ENCODE data around the gene CHFR.
"Not testable (repeated sequence)": the region's sequence is repeated elsewhere in the genome, so short reads cannot be mapped to it uniquely, and the experiment has no call there.

The CHFR gene

DNA sequence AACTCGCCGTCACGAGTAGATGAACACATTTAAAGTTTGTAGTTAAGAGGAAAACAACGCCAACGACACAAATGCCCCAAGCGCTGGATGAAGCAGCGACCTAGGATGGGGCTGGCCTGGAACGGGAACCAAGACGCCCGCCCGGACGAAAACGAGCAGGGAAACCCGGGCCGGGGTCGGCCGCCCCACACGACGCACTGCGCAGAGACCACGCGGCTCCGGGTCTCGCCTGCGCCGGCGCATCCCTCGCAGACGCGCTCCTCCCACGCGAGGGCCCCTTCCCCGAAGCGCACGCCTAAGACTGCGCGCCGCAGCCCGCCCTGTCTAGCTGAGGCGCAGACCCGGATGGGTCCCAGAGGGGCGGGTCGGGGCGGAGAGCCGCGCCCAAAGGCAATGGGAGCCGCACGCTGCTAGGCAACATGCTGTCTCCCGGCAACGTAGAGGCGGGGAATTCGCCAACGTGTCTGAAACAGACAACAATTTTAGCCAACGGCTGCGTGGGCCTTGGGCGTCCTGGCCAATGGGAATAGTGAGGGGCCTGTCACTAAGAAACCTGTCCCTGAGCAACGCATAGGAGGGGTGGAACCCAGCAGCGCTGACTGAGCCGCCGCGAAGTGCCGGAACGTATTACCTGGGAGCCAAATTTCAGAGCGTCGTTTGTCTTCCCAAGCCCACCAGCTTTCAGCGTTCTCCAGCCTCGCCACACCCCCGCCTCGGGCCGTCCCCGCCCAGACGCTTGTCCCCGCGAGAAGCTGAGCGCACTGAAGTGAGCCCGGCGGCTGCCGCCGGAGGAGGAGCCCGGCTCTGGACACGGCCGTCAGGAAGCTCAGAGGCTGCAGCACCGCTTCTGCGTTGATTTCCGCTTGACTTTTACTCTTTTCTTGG is 21.0 kb upstream of the CHFR start:
- H3K27me3 ChIP-seq (ENCODE audit: low read depth, low read length): no peaks in the 10 kb centered on the region
- H3K27ac ChIP-seq (ENCODE audit: low read length): no peak overlapping the region
- H3K4me3 ChIP-seq (ENCODE audit: low read depth in 1 of 2, low read length in 2 of 2): peak overlapping the region; percentile 66 to 80
- H3K4me1 ChIP-seq (ENCODE audit: control insufficient read depth in 1 of 2, insufficient read depth in 2 of 2, low read length in 2 of 2): no peaks in the 10 kb centered on the region
- no peaks in the 10 kb centered on the region for H3K36me3 ChIP-seq (ENCODE audit: control insufficient read depth in 1 of 2, insufficient read depth in 2 of 2, low read length in 2 of 2)
- H3K9me3 ChIP-seq (ENCODE audit: control insufficient read depth in 1 of 2, low read length in 2 of 2): peaks cover 0 to 3% of the 10 kb centered on the region in 2 donors

DNA sequence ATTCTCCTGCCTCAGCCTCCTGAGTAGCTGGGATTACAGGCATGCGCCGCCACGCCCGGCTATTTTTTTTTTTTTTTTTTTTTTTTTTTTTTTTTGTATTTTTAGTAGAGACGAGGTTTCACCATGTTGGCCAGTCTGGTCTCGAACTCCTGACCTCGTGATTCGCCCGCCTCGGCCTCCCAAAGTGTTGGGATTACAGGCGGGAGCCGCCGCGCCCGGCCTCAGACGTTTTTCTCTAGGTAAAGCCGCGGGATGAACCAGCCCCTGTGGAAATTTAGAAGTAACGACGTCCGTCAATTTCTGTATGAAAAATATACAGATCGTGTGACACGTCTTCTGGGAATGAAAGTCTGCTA is 20.4 kb upstream of the CHFR start:
- not testable (repeated sequence) for H3K4me1 ChIP-seq (ENCODE audit: control insufficient read depth in 1 of 2, insufficient read depth in 2 of 2, low read length in 2 of 2); H3K36me3 ChIP-seq (ENCODE audit: control insufficient read depth in 1 of 2, insufficient read depth in 2 of 2, low read length in 2 of 2); H3K27me3 ChIP-seq (ENCODE audit: low read depth, low read length); H3K9me3 ChIP-seq (ENCODE audit: control insufficient read depth in 1 of 2, low read length in 2 of 2); H3K27ac ChIP-seq (ENCODE audit: low read length)
- peak overlapping the region in 1 of 2 donors; percentile 80 for H3K4me3 ChIP-seq (ENCODE audit: low read depth in 1 of 2, low read length in 2 of 2)

DNA sequence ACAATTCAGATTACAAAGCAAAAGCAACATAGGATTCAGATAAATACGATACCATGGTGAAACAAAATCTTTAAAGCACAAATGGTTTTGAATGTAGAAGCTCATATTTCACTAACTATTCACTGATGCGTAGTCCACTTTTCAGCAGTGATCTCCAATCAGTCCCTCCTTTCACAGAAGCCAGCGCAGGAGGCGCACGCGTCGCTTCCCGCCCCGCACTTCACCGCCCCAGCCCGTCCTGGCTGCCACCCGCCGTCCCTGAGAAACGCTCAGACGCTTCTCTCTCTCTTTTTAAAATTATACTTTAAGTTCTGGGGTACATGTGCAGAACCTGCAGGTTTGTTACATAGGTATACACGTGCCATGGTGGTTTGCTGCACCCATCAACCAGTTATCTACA is 19.8 kb upstream of the CHFR start:
- H3K27me3 ChIP-seq (ENCODE audit: low read depth, low read length): no peaks in the 10 kb centered on the region
- peaks cover 0 to 2% of the 10 kb centered on the region in 2 donors for H3K9me3 ChIP-seq (ENCODE audit: control insufficient read depth in 1 of 2, low read length in 2 of 2)
- H3K4me3 ChIP-seq (ENCODE audit: low read depth in 1 of 2, low read length in 2 of 2): no peak overlapping the region
- H3K4me1 ChIP-seq (ENCODE audit: control insufficient read depth in 1 of 2, insufficient read depth in 2 of 2, low read length in 2 of 2): no peaks in the 10 kb centered on the region
- no peaks in the 10 kb centered on the region for H3K36me3 ChIP-seq (ENCODE audit: control insufficient read depth in 1 of 2, insufficient read depth in 2 of 2, low read length in 2 of 2)
- H3K27ac ChIP-seq (ENCODE audit: low read length): no peak overlapping the region

DNA sequence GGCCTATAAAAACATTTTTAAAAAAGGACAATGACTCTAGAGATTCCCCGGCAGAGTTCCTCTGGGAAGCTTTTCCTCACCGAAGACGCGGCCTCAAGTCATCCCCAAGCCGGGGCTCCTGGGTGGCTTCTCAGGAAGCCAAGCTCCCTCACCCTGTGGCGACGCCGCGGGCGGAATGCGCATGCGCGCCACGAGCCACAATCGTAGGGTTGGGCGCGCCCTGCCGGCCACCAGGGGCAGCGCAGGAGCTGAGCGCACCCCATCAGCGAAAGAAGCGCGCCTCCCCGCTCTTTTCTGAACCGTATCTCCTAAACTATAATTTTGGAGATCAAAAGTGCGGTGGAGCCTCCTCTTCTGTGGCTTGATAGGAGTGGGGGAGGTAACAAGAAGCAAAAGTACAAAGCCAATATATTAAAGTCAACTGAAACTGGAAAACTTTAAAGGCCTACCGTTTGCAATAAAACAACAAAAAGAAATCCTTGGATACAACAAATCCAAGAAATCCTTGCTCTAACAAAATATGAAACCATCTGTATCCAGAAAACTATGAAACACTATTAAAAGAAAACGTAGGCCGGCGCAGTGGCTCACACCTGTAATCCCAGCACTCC is 17.4 kb upstream of the CHFR start:
- Histone ChIP-seq H3K9me3 (ENCODE audit: control insufficient read depth in 1 of 2, low read length in 2 of 2) (peaks cover 0 to 2% of the 10 kb centered on the region in 2 donors), H3K4me1 (ENCODE audit: control insufficient read depth in 1 of 2, insufficient read depth in 2 of 2, low read length in 2 of 2) (no peaks in the 10 kb centered on the region), H3K27me3 (ENCODE audit: low read depth, low read length) (no peaks in the 10 kb centered on the region), H3K36me3 (ENCODE audit: control insufficient read depth in 1 of 2, insufficient read depth in 2 of 2, low read length in 2 of 2) (no peaks in the 10 kb centered on the region), H3K4me3 (ENCODE audit: low read depth in 1 of 2, low read length in 2 of 2) (peak overlapping the region in 1 of 2 donors; percentile 42), H3K27ac (ENCODE audit: low read length) (no peak overlapping the region)

DNA sequence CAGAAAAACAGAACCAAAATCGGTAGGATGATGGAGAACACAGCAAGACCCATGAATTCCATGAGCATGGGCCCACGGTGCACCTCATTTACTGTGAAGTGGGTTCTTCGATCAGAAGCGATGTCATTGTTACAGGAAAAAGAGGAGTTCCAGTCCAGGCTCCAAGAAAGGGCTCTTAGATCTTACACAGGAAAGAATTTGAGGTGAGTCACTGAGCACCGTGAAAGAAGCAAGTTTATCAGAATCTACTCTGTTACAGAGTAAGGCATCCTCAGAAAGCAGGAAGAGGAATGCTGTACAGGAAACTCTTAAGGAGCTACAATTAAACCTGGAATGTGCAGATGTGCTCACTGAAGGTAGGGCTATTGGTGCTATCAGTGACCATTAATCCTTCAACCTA is 11.6 kb upstream of the CHFR start:
- Histone ChIP-seq H3K36me3 (ENCODE audit: control insufficient read depth in 1 of 2, insufficient read depth in 2 of 2, low read length in 2 of 2) (no peaks in the 10 kb centered on the region), H3K4me1 (ENCODE audit: control insufficient read depth in 1 of 2, insufficient read depth in 2 of 2, low read length in 2 of 2) (no peaks in the 10 kb centered on the region), H3K9me3 (ENCODE audit: control insufficient read depth in 1 of 2, low read length in 2 of 2) (no peaks in the 10 kb centered on the region), H3K4me3 (ENCODE audit: low read depth in 1 of 2, low read length in 2 of 2) (no peak overlapping the region), H3K27me3 (ENCODE audit: low read depth, low read length) (no peaks in the 10 kb centered on the region), H3K27ac (ENCODE audit: low read length) (no peak overlapping the region)

DNA sequence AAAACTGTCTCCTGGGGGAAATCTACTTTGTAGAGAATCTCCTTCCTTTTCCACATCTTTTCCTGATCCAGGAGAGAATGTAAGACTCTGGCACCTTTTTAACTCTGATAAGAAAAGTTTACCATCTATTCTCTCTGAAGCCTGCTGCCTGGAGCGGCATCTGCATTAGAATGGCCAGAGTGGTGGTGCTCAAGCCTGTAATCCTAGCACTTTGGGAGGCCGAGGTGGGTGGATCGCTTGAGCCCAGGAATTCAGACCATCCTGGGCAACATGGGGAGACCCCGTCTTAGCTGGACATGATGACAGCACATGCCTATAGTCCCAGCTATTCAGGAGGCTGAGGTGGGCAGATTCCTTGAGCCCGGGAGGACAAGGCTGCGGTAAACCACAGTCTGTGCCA is 1.4 kb upstream of the CHFR start:
- no peaks in the 10 kb centered on the region for H3K27me3 ChIP-seq (ENCODE audit: low read depth, low read length)
- H3K27ac ChIP-seq (ENCODE audit: low read length): no peak overlapping the region
- peak overlapping the region in 1 of 2 donors; percentile 91 for H3K4me3 ChIP-seq (ENCODE audit: low read depth in 1 of 2, low read length in 2 of 2)
- no peaks in the 10 kb centered on the region for H3K9me3 ChIP-seq (ENCODE audit: control insufficient read depth in 1 of 2, low read length in 2 of 2)
- peaks cover 0 to 6% of the 10 kb centered on the region in 2 donors for H3K4me1 ChIP-seq (ENCODE audit: control insufficient read depth in 1 of 2, insufficient read depth in 2 of 2, low read length in 2 of 2)
- H3K36me3 ChIP-seq (ENCODE audit: control insufficient read depth in 1 of 2, insufficient read depth in 2 of 2, low read length in 2 of 2): no peaks in the 10 kb centered on the region

DNA sequence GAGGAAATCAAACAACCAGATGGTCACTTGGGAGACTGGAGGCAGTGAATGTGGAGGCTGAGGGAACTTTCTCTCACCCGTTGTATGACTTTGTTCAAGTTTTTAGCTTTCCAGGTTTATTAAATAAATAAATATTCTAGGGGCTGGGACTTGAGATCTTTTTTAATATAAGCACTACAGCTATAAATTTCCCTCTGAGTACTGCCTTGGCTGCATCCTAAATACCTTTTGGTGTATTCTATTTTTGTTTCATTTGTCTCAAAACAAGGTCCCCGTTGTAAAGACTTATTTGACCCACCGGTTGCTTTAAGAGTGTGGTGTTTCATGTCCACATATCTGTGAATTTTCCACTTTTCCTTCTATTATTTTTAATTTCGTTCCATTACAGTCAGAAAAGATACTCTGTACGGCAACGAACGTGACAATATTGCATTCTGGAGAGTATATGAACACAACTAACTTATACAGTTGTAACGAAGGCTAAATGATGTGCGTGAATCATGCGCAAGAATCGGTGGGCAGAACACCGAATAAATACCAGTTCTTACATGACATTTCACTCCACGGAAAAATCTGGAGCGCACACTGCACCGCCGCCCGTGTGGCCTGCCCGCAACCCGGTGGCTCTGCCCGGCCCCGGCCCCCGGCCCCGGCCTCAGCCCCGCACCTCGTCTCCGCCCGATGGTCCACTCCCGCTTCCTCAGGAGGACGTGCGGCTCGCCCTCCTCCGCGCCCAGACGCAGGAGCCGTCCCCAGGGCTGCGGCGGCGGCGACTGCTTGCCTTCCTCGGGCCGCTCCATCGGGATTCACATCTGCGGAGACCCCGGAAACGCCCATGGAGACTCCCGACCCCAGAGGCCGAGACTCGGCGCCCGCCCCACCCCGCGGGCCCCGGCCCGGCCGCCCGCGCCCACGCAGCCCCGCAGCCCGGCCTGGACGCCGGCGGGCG is 602 bp downstream of the CHFR start:
- Histone ChIP-seq H3K9me3 (ENCODE audit: control insufficient read depth in 1 of 2, low read length in 2 of 2) (no peaks in the 10 kb centered on the region), H3K4me3 (ENCODE audit: low read depth in 1 of 2, low read length in 2 of 2) (peak overlapping the region; percentile 73 to 88), H3K36me3 (ENCODE audit: control insufficient read depth in 1 of 2, insufficient read depth in 2 of 2, low read length in 2 of 2) (no peaks in the 10 kb centered on the region), H3K27ac (ENCODE audit: low read length) (peak overlapping the region; percentile 23), H3K27me3 (ENCODE audit: low read depth, low read length) (no peaks in the 10 kb centered on the region), H3K4me1 (ENCODE audit: control insufficient read depth in 1 of 2, insufficient read depth in 2 of 2, low read length in 2 of 2) (peaks cover 0 to 12% of the 10 kb centered on the region in 2 donors)

DNA sequence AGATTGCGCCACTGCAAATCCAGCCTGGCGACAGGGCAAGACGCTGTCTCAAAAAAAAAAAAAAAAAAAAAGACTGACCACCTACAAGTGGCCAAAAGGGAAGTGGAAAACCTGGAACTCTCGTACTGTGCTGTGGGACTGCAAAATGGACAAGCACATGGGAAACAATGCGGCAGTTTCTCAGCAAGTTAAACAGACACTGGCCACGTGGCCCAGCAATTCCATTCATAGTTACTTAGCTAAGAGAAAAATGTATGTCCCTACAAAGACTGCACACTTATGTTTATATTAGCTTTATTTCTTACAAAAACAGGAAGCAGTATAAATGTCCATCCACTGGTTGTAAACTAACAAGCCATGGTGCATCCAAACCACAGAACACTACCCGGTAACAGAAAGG is 5.6 kb downstream of the CHFR start:
- H3K27ac ChIP-seq (ENCODE audit: low read length): no peak overlapping the region
- H3K9me3 ChIP-seq (ENCODE audit: control insufficient read depth in 1 of 2, low read length in 2 of 2): no peaks in the 10 kb centered on the region
- H3K36me3 ChIP-seq (ENCODE audit: control insufficient read depth in 1 of 2, insufficient read depth in 2 of 2, low read length in 2 of 2): peaks cover 8 to 12% of the 10 kb centered on the region in 2 donors
- H3K4me3 ChIP-seq (ENCODE audit: low read depth in 1 of 2, low read length in 2 of 2): no peak overlapping the region
- no peaks in the 10 kb centered on the region for H3K27me3 ChIP-seq (ENCODE audit: low read depth, low read length)
- peaks cover 0 to 17% of the 10 kb centered on the region in 2 donors for H3K4me1 ChIP-seq (ENCODE audit: control insufficient read depth in 1 of 2, insufficient read depth in 2 of 2, low read length in 2 of 2)

DNA sequence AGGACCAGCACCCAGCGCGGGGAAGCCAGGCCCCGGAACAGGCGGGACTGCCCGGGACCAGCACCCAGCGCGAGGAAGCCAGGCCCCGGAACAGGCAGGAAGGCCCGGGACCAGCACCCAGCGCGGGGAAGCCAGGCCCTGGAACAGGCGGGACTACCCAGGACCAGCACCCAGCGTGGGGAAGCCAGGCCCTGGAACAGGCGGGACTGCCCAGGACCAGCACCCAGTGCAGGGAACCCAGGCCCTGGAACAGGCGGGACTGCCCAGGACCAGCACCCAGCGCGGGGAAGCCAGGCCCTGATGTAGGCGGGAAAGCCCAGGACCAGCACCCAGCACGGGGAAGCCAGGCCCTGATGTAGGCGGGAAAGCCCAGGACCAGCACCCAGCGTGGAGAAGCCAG is 12.8 kb downstream of the CHFR start:
- H3K27ac ChIP-seq (ENCODE audit: low read length); H3K4me1 ChIP-seq (ENCODE audit: control insufficient read depth in 1 of 2, insufficient read depth in 2 of 2, low read length in 2 of 2); H3K9me3 ChIP-seq (ENCODE audit: control insufficient read depth in 1 of 2, low read length in 2 of 2); H3K27me3 ChIP-seq (ENCODE audit: low read depth, low read length); H3K4me3 ChIP-seq (ENCODE audit: low read depth in 1 of 2, low read length in 2 of 2): not testable (repeated sequence)
- peaks cover 47 to 74% of the 10 kb centered on the region in 2 donors for H3K36me3 ChIP-seq (ENCODE audit: control insufficient read depth in 1 of 2, insufficient read depth in 2 of 2, low read length in 2 of 2)

DNA sequence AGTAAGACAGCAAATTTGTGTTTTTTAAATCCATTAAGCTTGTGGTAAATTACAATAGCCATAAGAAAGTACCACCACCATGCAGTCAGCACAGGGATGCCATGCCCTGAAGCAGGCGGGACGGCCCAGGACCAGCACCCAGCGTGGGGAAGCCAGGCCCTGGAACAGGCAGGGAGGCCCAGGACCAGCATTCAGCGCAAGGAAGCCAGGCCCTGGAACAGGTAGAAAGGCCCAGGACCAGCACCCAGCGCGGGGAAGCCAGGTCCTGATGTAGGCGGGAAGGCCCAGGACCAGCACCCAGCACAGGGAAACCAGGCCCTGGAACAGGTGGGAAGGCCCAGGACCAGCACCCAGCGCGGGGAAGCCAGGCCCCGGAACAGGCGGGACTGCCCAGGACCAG is 13.2 kb downstream of the CHFR start:
- Histone ChIP-seq H3K4me1 (ENCODE audit: control insufficient read depth in 1 of 2, insufficient read depth in 2 of 2, low read length in 2 of 2) (no peaks in the 10 kb centered on the region), H3K27me3 (ENCODE audit: low read depth, low read length) (no peaks in the 10 kb centered on the region), H3K36me3 (ENCODE audit: control insufficient read depth in 1 of 2, insufficient read depth in 2 of 2, low read length in 2 of 2) (peaks cover 51 to 78% of the 10 kb centered on the region in 2 donors), H3K27ac (ENCODE audit: low read length) (no peak overlapping the region), H3K9me3 (ENCODE audit: control insufficient read depth in 1 of 2, low read length in 2 of 2) (no peaks in the 10 kb centered on the region), H3K4me3 (ENCODE audit: low read depth in 1 of 2, low read length in 2 of 2) (no peak overlapping the region)

DNA sequence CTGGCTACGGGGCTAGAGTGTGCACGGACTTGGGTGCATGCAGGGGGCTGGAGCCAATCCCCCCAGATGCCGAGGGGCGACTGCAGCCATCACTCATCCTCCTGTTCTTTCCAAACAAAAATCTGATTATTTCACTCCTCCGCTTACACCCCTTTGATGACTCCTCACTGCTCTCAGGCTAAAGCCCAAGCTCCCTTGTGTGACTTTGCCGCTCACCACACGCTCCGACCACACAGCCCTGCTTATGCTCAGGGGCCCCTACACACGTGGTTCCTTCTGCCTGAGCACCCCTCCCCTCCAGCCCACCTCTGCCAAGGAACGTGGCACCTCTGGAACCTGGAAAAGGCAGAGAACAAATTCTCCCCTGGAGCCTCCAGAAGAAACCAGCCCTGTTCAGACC is 13.7 kb downstream of the CHFR start:
- no peaks in the 10 kb centered on the region for H3K27me3 ChIP-seq (ENCODE audit: low read depth, low read length)
- no peaks in the 10 kb centered on the region for H3K4me1 ChIP-seq (ENCODE audit: control insufficient read depth in 1 of 2, insufficient read depth in 2 of 2, low read length in 2 of 2)
- no peak overlapping the region for H3K4me3 ChIP-seq (ENCODE audit: low read depth in 1 of 2, low read length in 2 of 2)
- no peak overlapping the region for H3K27ac ChIP-seq (ENCODE audit: low read length)
- no peaks in the 10 kb centered on the region for H3K9me3 ChIP-seq (ENCODE audit: control insufficient read depth in 1 of 2, low read length in 2 of 2)
- H3K36me3 ChIP-seq (ENCODE audit: control insufficient read depth in 1 of 2, insufficient read depth in 2 of 2, low read length in 2 of 2): peaks cover 52 to 80% of the 10 kb centered on the region in 2 donors
